Stimulated activated naive CD4-positive, alpha-beta T cell treated with Interleukin-2 at 50 U/mL for 16 hours (primary cell): Measurements from ENCODE around the gene SHISA4.
A peak's percentile ranks its signal among the peaks of the same experiment; 100 is the strongest.

Source experiments
- DNase-seq: peaks from one replicate; lab custom pipeline; 2025; lab: John Stamatoyannopoulos, UW

Gene SHISA4

GRCh38 chr1:201881617-201882016 lies 7.1 kb upstream of the SHISA4 start:
- no peak for DNase-seq

- DNase-seq = no peak
Measured at GRCh38 chr1:201882665-201883132, 6.0 kb upstream of the SHISA4 start.

- DNase-seq = no peak
Measured at GRCh38 chr1:201883266-201883665, 5.4 kb upstream of the SHISA4 start.

GRCh38 chr1:201883786-201884185 lies 4.9 kb upstream of the SHISA4 start:
- DNase-seq = no peak

GRCh38 chr1:201884425-201884824 lies 4.3 kb upstream of the SHISA4 start:
- DNase-seq = no peak

GRCh38 chr1:201885531-201886075 lies 3.1 kb upstream of the SHISA4 start:
- DNase-seq = no peak

GRCh38 chr1:201886103-201886885 lies 2.4 kb upstream of the SHISA4 start:
- no peak for DNase-seq

GRCh38 chr1:201887116-201887866 lies 1.4 kb upstream of the SHISA4 start:
- DNase-seq = no peak

GRCh38 chr1:201889090-201889968 lies 631 bp downstream of the SHISA4 start:
- no peak for DNase-seq

GRCh38 chr1:201890223-201890622 lies 1.5 kb downstream of the SHISA4 start:
- DNase-seq = no peak

GRCh38 chr1:201890806-201891450 lies 2.2 kb downstream of the SHISA4 start:
- DNase-seq = no peak

GRCh38 chr1:201891451-201892045 lies 2.9 kb downstream of the SHISA4 start:
- DNase-seq = no peak

- no peak for DNase-seq
Measured at GRCh38 chr1:201892211-201892610, 3.5 kb downstream of the SHISA4 start.

- no peak for DNase-seq
Measured at GRCh38 chr1:201893431-201893830, 4.7 kb downstream of the SHISA4 start.

- DNase-seq = no peak
Measured at GRCh38 chr1:201894343-201895119, 5.8 kb downstream of the SHISA4 start.

GRCh38 chr1:201895120-201895665 lies 6.5 kb downstream of the SHISA4 start:
- DNase-seq = no peak

- DNase-seq = peak; percentile 73
Measured at GRCh38 chr1:201895913-201896807, 7.5 kb downstream of the SHISA4 start.

GRCh38 chr1:201896951-201897391 lies 8.3 kb downstream of the SHISA4 start:
- DNase-seq = no peak
